H9 (cell line): Measurements from ENCODE around the gene SLC43A1. TPM values are rescaled to one million over a fixed set of nuclear protein-coding genes. Genes with fewer than 3 reads are reported as not detected.
"Not testable (repeated sequence)": the region's sequence is repeated elsewhere in the genome, so short reads cannot be mapped to it uniquely, and the experiment has no call there.

ENCODE experiments used
- DNase-seq: peaks from one replicate; pipeline ENCODE4 v3.0.0-alpha.2; 2017
- H2AFZ ChIP-seq: one replicate; pipeline ENCODE4 v1.6.1; 2013; ENCODE audit warnings: mild to moderate bottlenecking, low read length, control low read depth, moderate library complexity
- H2AK5ac ChIP-seq: 2 replicates; pipeline ENCODE4 v1.6.1; 2013; ENCODE audit warnings: low read length, control low read depth, mixed read lengths; ENCODE audit not compliant: insufficient read length
- H2BK120ac ChIP-seq: one replicate; pipeline ENCODE4 v1.6.1; 2013; ENCODE audit warnings: low read depth, mild to moderate bottlenecking, low read length, control low read depth, inconsistent platforms; ENCODE audit not compliant: poor library complexity, severe bottlenecking
- H2BK12ac ChIP-seq: 2 replicates; pipeline ENCODE4 v1.6.1; 2013; ENCODE audit warnings: low read length, control low read depth, mixed read lengths, low read depth; ENCODE audit not compliant: insufficient read length
- H2BK15ac ChIP-seq: 2 replicates; pipeline ENCODE4 v1.6.1; 2013; ENCODE audit warnings: low read depth, low read length, control low read depth
- H2BK20ac ChIP-seq: one replicate; pipeline ENCODE4 v1.6.1; 2013; ENCODE audit warnings: low read depth, mild to moderate bottlenecking, low read length, control low read depth, inconsistent platforms; ENCODE audit not compliant: poor library complexity, severe bottlenecking
- H2BK5ac ChIP-seq: 2 replicates; pipeline ENCODE4 v1.6.1; 2013; ENCODE audit warnings: low read length, control low read depth, mixed read lengths; ENCODE audit not compliant: insufficient read length
- H3K14ac ChIP-seq: 2 replicates; pipeline ENCODE4 v1.6.1; 2013; ENCODE audit warnings: low read length, control low read depth; ENCODE audit not compliant: insufficient read depth
- H3K18ac ChIP-seq: 2 replicates; pipeline ENCODE4 v1.6.1; 2013; ENCODE audit warnings: low read depth, mild to moderate bottlenecking, mixed read lengths, low read length, control low read depth; ENCODE audit not compliant: insufficient read length
- H3K23ac ChIP-seq: 2 replicates; pipeline ENCODE4 v1.6.1; 2013; ENCODE audit warnings: low read length, control low read depth, mixed read lengths, low read depth; ENCODE audit not compliant: insufficient read length
- H3K23me2 ChIP-seq: 2 replicates; pipeline ENCODE4 v1.6.1; 2013; ENCODE audit warnings: low read depth, mild to moderate bottlenecking, mixed read lengths, low read length, control low read depth; ENCODE audit not compliant: insufficient read length, poor library complexity, severe bottlenecking
- H3K27ac ChIP-seq: 2 replicates; pipeline ENCODE4 v1.5.1; 2013; ENCODE audit warnings: low read length, control low read depth, mixed read lengths, low read depth; ENCODE audit not compliant: insufficient read length
- H3K27me3 ChIP-seq: 2 replicates; pipeline ENCODE4 v1.6.1; 2013; ENCODE audit warnings: low read length, control low read depth, inconsistent platforms; ENCODE audit not compliant: insufficient read depth
- H3K4ac ChIP-seq: 2 replicates; pipeline ENCODE4 v1.6.1; 2013; ENCODE audit warnings: low read depth, mild to moderate bottlenecking, control low read depth, inconsistent platforms, low read length, moderate library complexity
- H3K4me1 ChIP-seq: 2 replicates; pipeline ENCODE4 v1.6.1; 2013; ENCODE audit warnings: low read length, control low read depth, inconsistent platforms; ENCODE audit not compliant: insufficient read depth
- H3K4me2 ChIP-seq: 2 replicates; pipeline ENCODE4 v1.6.1; 2013; ENCODE audit warnings: low read length, control low read depth, mixed read lengths; ENCODE audit not compliant: insufficient read length, insufficient read depth
- H3K56ac ChIP-seq: 2 replicates; pipeline ENCODE4 v1.6.1; 2013; ENCODE audit warnings: low read depth, mild to moderate bottlenecking, mixed read lengths, low read length, control low read depth; ENCODE audit not compliant: insufficient read length
- H3K79me1 ChIP-seq: 2 replicates; pipeline ENCODE4 v1.6.1; 2013; ENCODE audit warnings: low read depth, mild to moderate bottlenecking, moderate library complexity, low read length, control low read depth, inconsistent platforms; ENCODE audit not compliant: insufficient read depth, poor library complexity, severe bottlenecking
- H3K79me2 ChIP-seq: 2 replicates; pipeline ENCODE4 v1.6.1; 2013; ENCODE audit warnings: low read length, control low read depth, inconsistent platforms; ENCODE audit not compliant: insufficient read depth
- H3K9ac ChIP-seq: 2 replicates; pipeline ENCODE4 v1.6.1; 2013; ENCODE audit warnings: low read length, control low read depth, mixed read lengths; ENCODE audit not compliant: insufficient read length; ENCODE audit errors: extremely low read depth
- H3K9me3 ChIP-seq: one replicate; pipeline ENCODE4 v1.6.1; 2013; ENCODE audit warnings: low read depth, low read length, inconsistent platforms; ENCODE audit not compliant: control insufficient read depth
- H3T11ph ChIP-seq: one replicate; pipeline ENCODE4 v1.6.1; 2013; ENCODE audit warnings: mild to moderate bottlenecking, low read length, control low read depth, inconsistent platforms
- H4K20me1 ChIP-seq: one replicate; pipeline ENCODE4 v1.6.1; 2013; ENCODE audit not compliant: control insufficient read depth, insufficient read length, insufficient read depth
- H4K5ac ChIP-seq: 2 replicates; pipeline ENCODE4 v1.6.1; 2013; ENCODE audit warnings: low read depth, mild to moderate bottlenecking, mixed read lengths, low read length, control low read depth; ENCODE audit not compliant: insufficient read length
- H4K8ac ChIP-seq: replicated peaks from 2 replicates; pipeline ENCODE4 v1.6.1; 2013; ENCODE audit warnings: low read length, control low read depth, mixed read lengths, low read depth; ENCODE audit not compliant: insufficient read length
- H4K91ac ChIP-seq: 2 replicates; pipeline ENCODE4 v1.6.1; 2013; ENCODE audit warnings: low read depth, mild to moderate bottlenecking, moderate library complexity, mixed read lengths, low read length, control low read depth; ENCODE audit not compliant: insufficient read length
- H3K27ac Mint-ChIP-seq, 3 experiments: 2 replicates in 2 of 3; 3 replicates in 1 of 3; pipeline ENCODE4 v1.8.0; 2020 to 2021; ENCODE audit warnings: mixed read lengths in 3 of 3, mild to moderate bottlenecking in 1 of 3, moderate library complexity in 1 of 3
- H3K27me3 Mint-ChIP-seq: 2 replicates; pipeline ENCODE4 v1.8.0; 2021; ENCODE audit warnings: low read depth, mild to moderate bottlenecking, moderate library complexity, mixed read lengths
- H3K36me3 Mint-ChIP-seq, 3 experiments: 2 replicates in 2 of 3; 3 replicates in 1 of 3; pipeline ENCODE4 v1.8.0; 2020 to 2021; ENCODE audit warnings: low read depth in 3 of 3, mixed read lengths in 3 of 3; ENCODE audit not compliant: insufficient read depth in 1 of 3
- H3K4me1 Mint-ChIP-seq, 2 experiments: 2 replicates each; pipeline ENCODE4 v1.8.0; 2020; ENCODE audit warnings: mixed read lengths in 2 of 2
- H3K4me3 Mint-ChIP-seq, 2 experiments: 2 replicates in 1 of 2; 3 replicates in 1 of 2; pipeline ENCODE4 v1.8.0; 2020 to 2021; ENCODE audit warnings: mild to moderate bottlenecking in 2 of 2, mixed read lengths in 2 of 2, moderate library complexity in 1 of 2
- H3K9me3 Mint-ChIP-seq, 2 experiments: 2 replicates in 1 of 2; 3 replicates in 1 of 2; pipeline ENCODE4 v1.8.0; 2020; ENCODE audit warnings: mild to moderate bottlenecking in 2 of 2, mixed read lengths in 2 of 2, moderate library complexity in 1 of 2
- WGBS: extraction: QIAGEN DNeasy Blood & Tissue Kit; methylation state at CpG from one replicate; pipeline ENCODE4 v1.1.7; 2013; ENCODE audit warnings: missing lambda C conversion rate, low lambda C conversion rate, mixed read lengths; ENCODE audit not compliant: insufficient read length; ENCODE audit errors: extremely low coverage; 5-methylcytosine and 5-hydroxymethylcytosine counted together
- total RNA-seq: library from RNA; stranded (reverse); gene quantifications from 2 replicates; pipeline ENCODE4 v1.2.1, GENCODE V29; 2021
- TF ChIP-seq, protein P1 (sequence below): fragments of 200-600 bp; sonication (generic); conservative IDR thresholded peaks from 3 replicates; pipeline ENCODE4 v1.8.0; 2021; ENCODE audit warnings: antibody characterized with exemption, mild to moderate bottlenecking

Gene SLC43A1
- total RNA-seq, 1 experiment from 2014 or later: 17.0 TPM

DNA sequence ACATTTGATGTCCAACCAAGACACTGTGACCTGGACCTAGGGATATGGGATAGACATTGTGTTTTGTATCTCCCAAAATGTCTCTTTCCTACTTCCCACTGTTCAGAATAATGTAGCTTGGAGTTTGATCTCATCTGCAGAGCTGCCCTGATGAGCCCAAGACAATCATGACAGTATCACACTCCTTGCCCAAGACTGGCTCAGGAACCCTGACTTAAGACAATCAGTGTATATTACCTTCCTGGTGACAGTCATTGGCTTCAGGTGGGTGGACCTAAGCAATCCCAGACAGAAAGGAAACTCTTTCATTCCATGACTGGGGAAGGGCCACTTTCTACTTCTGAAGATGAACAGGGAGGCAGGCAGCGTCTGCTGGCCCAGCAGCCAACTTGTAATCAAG is 69.4 kb downstream of the SLC43A1 start:
- H4K91ac ChIP-seq: no peak overlapping the region
- no peak overlapping the region for H3K56ac ChIP-seq
- no peak for DNase-seq
- no peaks in the 10 kb centered on the region for H3K79me2 ChIP-seq
- H2BK15ac ChIP-seq: no peak overlapping the region
- no peak overlapping the region for H3K27ac ChIP-seq
- H3K27ac Mint-ChIP-seq: no peak overlapping the region
- no peaks in the 10 kb centered on the region for H3K36me3 Mint-ChIP-seq
- no peak overlapping the region for H3K4ac ChIP-seq
- H3K9me3 ChIP-seq: no peaks in the 10 kb centered on the region
- H3K18ac ChIP-seq: no peak overlapping the region
- peaks cover 43% of the 10 kb centered on the region for H3K27me3 Mint-ChIP-seq
- H2AFZ ChIP-seq: no peak overlapping the region
- no peaks in the 10 kb centered on the region for H3K4me1 ChIP-seq
- no peak overlapping the region for H3K4me3 Mint-ChIP-seq
- no peak overlapping the region for H3T11ph ChIP-seq
- H2BK12ac ChIP-seq: no peak overlapping the region
- H2BK120ac ChIP-seq: no peak overlapping the region
- H3K4me1 Mint-ChIP-seq: no peaks in the 10 kb centered on the region
- H3K9ac ChIP-seq: no peak overlapping the region
- H4K8ac ChIP-seq: no peak overlapping the region
- no peak overlapping the region for H3K23ac ChIP-seq
- TF ChIP-seq, protein P1, sequence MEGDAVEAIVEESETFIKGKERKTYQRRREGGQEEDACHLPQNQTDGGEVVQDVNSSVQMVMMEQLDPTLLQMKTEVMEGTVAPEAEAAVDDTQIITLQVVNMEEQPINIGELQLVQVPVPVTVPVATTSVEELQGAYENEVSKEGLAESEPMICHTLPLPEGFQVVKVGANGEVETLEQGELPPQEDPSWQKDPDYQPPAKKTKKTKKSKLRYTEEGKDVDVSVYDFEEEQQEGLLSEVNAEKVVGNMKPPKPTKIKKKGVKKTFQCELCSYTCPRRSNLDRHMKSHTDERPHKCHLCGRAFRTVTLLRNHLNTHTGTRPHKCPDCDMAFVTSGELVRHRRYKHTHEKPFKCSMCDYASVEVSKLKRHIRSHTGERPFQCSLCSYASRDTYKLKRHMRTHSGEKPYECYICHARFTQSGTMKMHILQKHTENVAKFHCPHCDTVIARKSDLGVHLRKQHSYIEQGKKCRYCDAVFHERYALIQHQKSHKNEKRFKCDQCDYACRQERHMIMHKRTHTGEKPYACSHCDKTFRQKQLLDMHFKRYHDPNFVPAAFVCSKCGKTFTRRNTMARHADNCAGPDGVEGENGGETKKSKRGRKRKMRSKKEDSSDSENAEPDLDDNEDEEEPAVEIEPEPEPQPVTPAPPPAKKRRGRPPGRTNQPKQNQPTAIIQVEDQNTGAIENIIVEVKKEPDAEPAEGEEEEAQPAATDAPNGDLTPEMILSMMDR: no peak
- no peaks in the 10 kb centered on the region for H3K79me1 ChIP-seq
- WGBS: no CpG with 5 or more reads among the region's 1 CpG
- H3K4me2 ChIP-seq: no peak overlapping the region
- no peak overlapping the region for H2BK20ac ChIP-seq
- no peak overlapping the region for H2AK5ac ChIP-seq
- no peaks in the 10 kb centered on the region for H3K27me3 ChIP-seq
- no peaks in the 10 kb centered on the region for H3K9me3 Mint-ChIP-seq
- no peak overlapping the region for H3K14ac ChIP-seq
- no peaks in the 10 kb centered on the region for H4K20me1 ChIP-seq
- H4K5ac ChIP-seq: no peak overlapping the region
- H3K23me2 ChIP-seq: no peaks in the 10 kb centered on the region
- no peak overlapping the region for H2BK5ac ChIP-seq

GRCh38 chr11:57445122-57445394 is 70.4 kb downstream of the SLC43A1 start:
- not testable (repeated sequence) for H2BK120ac ChIP-seq, H3K9me3 ChIP-seq, H3K79me2 ChIP-seq, DNase-seq, H3K9ac ChIP-seq, H3K23me2 ChIP-seq, H4K8ac ChIP-seq, H4K20me1 ChIP-seq, H3K4ac ChIP-seq, H3K23ac ChIP-seq, H2BK15ac ChIP-seq, H2AK5ac ChIP-seq, H3K36me3 Mint-ChIP-seq, H2BK20ac ChIP-seq, H3K4me1 ChIP-seq, H3K9me3 Mint-ChIP-seq, H3K27ac ChIP-seq, H2BK12ac ChIP-seq, H3K4me2 ChIP-seq, H2AFZ ChIP-seq, H3K27ac Mint-ChIP-seq, H3K4me3 Mint-ChIP-seq, H3K79me1 ChIP-seq, H3K4me1 Mint-ChIP-seq, H2BK5ac ChIP-seq, H4K5ac ChIP-seq, H3T11ph ChIP-seq, H3K56ac ChIP-seq, H3K14ac ChIP-seq, H4K91ac ChIP-seq, H3K27me3 ChIP-seq, H3K18ac ChIP-seq
- H3K27me3 Mint-ChIP-seq: peaks cover 36% of the 10 kb centered on the region
- WGBS: no CpG with 5 or more reads among the region's 9 CpGs
